ENCODE measurements around the gene IGSF9B.

Gene IGSF9B

DNA sequence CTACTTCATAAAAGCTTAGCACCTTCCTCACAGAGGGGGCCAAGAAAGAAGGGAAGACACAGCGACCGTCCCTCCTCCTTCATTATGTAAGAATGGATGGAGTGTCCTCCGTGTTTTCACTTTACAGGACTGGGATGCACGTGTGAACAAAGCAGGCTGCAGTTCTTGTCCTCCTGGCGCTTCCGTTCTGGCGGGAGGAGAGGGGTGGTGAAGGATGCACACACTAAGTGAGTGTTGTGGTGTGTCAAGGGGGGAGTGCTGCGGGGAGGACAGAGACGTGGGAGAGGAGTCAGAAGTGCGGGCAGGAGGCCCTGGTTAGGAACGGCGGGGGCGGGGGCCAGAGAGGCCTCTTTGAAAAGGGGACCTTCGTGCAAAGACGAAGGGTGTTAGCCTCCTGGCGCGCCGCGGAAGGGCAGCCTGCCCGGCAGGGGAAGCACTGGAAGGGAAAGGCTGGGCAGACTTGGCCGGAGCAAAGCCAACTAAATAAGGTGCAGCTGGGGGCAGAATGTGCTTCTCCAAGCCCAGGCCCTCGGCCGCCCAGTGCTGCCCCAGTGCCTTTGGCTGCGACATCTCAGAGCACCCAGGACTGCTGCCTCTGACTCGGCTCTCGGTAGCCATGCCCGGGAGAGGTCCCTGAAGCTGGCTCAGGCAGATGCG, 27.0 kb upstream of the IGSF9B start:
- no peak for DNase-seq (ENCODE audit: low spot score)

- no peak for DNase-seq (ENCODE audit: low spot score)
Observed at GRCh38 chr11:133982876-133983275, 26.1 kb upstream of the IGSF9B start.

GRCh38 chr11:133982151-133982550, 25.4 kb upstream of the IGSF9B start:
- DNase-seq (ENCODE audit: low spot score) = no peak

GRCh38 chr11:133981156-133981555, 24.4 kb upstream of the IGSF9B start:
- DNase-seq (ENCODE audit: low spot score) = no peak

GRCh38 chr11:133980665-133981064, 23.9 kb upstream of the IGSF9B start:
- no peak for DNase-seq (ENCODE audit: low spot score)

GRCh38 chr11:133978794-133979193, 22.0 kb upstream of the IGSF9B start:
- DNase-seq (ENCODE audit: low spot score) = no peak

- no peak for DNase-seq (ENCODE audit: low spot score)
Observed at GRCh38 chr11:133977067-133977677, 20.4 kb upstream of the IGSF9B start.

GRCh38 chr11:133975488-133975849, 18.7 kb upstream of the IGSF9B start:
- no peak for DNase-seq (ENCODE audit: low spot score)

- DNase-seq (ENCODE audit: low spot score) = no peak
Observed at GRCh38 chr11:133974836-133975487, 18.2 kb upstream of the IGSF9B start.

DNA sequence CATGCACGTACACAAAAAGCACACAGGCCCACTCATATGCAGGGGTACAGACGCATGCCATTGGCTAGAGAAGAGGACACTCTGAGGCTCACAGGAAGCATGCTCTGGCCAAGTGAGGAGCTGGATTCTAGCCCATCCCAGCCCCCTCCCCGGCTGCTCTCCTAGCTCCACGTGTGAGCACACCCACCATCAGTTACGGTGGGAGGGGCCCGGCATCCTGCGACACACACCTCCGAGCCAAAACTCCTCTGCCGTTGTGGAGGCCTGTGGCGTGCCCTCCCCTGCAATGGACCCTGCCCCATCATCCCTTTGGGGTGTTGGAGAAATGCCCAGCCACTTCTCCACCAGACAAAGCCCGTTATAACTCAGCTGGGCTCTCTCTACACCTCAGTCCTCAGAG, 15.1 kb upstream of the IGSF9B start:
- no peak for DNase-seq (ENCODE audit: low spot score)

- DNase-seq (ENCODE audit: low spot score) = no peak
Observed at GRCh38 chr11:133969112-133969511, 12.3 kb upstream of the IGSF9B start.

DNA sequence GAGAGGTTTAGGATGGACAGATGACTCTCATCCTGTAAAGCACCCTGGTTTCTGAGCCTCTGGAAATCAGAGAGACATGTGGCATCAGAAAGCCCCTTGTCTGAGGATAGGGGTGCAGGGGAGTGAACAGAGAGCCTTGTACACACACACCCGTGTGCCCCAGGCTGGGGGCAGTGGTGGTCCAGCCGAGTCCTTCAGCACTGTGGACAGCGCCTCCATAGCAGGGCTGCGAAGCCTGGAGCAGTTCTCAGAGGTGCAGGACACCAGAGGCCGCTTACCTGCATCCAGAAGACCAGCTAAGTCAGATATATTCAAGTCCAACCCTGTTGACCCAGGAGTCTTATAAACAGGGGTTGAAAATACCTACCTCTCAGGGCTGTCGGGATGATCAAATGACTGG, 11.5 kb upstream of the IGSF9B start:
- no peak for DNase-seq (ENCODE audit: low spot score)

GRCh38 chr11:133967599-133968238, 11.0 kb upstream of the IGSF9B start:
- no peak for DNase-seq (ENCODE audit: low spot score)

GRCh38 chr11:133966921-133967598, 10.3 kb upstream of the IGSF9B start:
- DNase-seq (ENCODE audit: low spot score) = peak; percentile 60

DNA sequence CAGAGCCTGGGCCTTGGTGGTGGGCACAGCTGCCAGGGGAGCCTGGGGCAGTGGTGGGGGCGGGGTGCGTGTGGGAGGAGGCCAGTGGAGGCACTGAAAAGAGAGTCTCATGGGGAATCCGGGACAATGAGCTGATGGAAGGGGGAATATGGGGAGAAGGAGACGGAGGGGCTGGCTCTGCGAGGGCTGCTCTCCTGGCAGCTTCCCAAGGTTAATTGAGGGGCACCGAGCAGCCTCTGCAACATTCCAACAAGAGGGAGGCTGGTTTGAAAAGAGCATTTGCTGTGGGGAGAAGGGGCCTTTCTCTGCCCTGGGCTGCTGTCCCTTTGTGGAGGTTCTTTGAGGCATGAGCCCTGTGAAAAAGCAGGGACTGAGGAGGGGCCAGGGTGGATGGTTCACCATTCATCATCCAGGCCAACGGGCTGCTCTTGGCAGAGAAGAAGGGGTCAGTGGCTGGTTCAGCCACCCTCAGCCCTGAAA, 9.4 kb upstream of the IGSF9B start:
- DNase-seq (ENCODE audit: low spot score) = peak; percentile 51

DNA sequence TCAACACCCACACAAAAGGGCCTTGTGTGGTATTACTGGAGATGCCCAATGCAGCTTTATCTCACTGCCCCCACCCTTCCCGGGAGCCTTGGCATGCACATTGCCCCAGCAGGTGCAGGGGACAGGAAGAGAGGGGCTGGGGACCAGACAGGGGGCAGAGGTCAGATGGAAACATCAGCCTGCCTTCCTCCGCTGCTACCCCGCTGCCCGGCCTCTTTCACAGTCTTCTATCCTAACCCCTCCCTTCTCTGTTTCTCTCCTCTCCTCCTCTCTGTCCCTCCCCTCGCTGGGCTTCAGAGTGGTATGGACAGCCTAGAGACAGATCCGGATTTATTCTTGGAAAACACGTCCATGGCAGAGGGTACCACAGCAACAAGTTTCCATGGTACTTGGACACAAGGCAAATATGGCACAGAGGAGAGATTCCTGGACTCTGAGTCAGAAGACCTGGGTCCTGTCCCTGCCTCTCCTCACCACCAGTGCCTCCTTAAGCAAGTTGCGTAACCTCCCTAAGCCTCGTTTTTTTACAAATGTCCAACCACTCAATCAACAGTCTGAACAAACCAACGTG, 8.3 kb upstream of the IGSF9B start:
- no peak for DNase-seq (ENCODE audit: low spot score)

DNA sequence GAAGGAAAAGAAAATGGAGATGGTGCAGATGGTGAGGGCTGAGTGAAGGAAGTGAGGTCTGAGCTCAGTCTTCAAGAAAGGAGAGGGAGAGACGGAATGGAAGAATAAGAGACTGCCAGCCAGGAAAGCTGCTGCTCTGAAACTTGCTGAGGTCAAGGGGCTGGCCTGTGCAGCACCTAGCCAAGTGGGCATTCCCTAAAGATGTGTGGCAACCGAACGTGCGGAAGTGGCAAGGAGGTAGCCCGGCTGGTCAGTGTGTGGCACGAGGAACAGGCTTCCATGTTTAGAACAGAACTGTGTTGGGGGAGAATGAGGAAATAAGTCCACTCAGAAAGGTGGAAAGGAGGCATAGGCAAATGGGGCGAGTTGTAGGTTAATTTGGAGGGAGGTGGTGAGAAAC, 7.6 kb upstream of the IGSF9B start:
- DNase-seq (ENCODE audit: low spot score) = no peak

GRCh38 chr11:133961890-133962289, 5.1 kb upstream of the IGSF9B start:
- no peak for DNase-seq (ENCODE audit: low spot score)

DNA sequence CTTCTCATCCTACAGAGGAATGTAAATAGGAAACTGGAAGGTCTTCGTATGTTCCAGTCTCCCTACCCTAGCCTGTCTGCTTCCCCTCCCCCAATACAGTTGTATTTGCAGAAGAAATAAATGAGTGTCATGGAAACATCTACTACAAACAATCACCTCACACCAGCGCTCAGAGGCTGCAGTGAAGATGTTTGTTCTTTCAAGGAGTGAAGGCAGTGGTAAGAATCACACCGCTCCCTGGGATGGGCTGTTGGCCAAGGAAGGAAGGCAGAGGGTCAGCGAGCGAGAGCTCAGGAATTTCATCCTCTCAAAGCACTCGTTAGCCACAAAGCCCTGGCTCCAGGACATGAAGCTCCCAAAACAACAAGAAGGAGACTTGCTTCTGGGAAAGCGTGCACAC, 1.1 kb upstream of the IGSF9B start:
- no peak for DNase-seq (ENCODE audit: low spot score)

GRCh38 chr11:133955945-133956421, 785 bp downstream of the IGSF9B start:
- no peak for DNase-seq (ENCODE audit: low spot score)

DNA sequence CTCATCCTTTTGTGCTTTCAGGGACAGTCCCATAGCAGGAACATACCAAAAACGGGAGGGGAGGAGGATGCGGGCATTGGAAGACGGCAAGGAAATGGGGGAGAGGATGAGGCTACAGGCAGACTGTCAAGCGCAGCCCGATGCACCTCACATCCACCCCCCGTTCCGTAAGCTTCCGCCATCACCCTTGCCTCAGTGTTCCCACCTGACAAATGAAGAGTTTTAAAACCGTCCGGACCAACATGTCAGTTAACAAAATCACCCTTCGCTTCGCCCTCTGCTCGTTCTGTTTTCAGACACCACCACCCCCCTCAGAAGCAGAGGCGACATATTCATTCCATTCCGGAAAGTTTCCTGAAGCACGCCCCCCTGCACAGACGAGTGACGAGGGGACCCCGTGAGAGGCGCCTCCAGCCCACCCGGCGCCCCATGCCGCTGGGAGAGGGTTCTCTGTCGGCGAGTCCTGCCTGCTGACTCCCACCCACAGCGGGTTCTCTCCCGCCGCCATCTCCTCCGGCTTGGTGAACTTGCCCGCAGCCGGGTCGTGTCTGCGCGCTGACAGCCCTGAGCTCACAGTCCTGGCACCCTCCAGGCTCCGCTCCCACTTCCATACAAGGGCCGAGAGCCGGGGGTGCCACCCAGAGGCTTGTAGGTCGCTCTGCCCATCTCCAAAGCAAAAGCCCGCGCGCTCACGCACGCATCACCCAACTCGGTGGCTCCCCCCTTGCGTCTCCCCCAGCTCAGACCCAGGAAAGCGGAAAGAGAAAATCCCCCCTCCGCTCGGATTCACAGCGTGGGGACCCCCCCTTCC, 1.5 kb downstream of the IGSF9B start:
- peak; percentile 57 for DNase-seq (ENCODE audit: low spot score)
